Mesothelial cell of epicardium (in vitro differentiated cells): Measurements from ENCODE around the gene LUZP2. TPM values are rescaled to one million over a fixed set of nuclear protein-coding genes. Genes with fewer than 3 reads are reported as not detected.
A peak's percentile ranks its signal among the peaks of the same experiment; 100 is the strongest.

Source experiments
- DNase-seq, 2 experiments: peaks; one replicate each; pipeline ENCODE4 v3.0.0; 2021; ENCODE audit warnings: low spot score in 2 of 2; ENCODE audit not compliant: unreplicated experiment in 2 of 2
- H3K27ac Mint-ChIP-seq: 2 replicates; pipeline ENCODE4 v1.8.0; 2021; ENCODE audit warnings: mixed read lengths
- H3K27me3 Mint-ChIP-seq: 2 replicates; pipeline ENCODE4 v1.8.0; 2021; ENCODE audit warnings: low read depth, mixed read lengths
- H3K36me3 Mint-ChIP-seq: 2 replicates; pipeline ENCODE4 v1.8.0; 2021; ENCODE audit warnings: mixed read lengths
- H3K4me1 Mint-ChIP-seq: 2 replicates; pipeline ENCODE4 v1.8.0; 2021; ENCODE audit warnings: mixed read lengths
- H3K4me3 Mint-ChIP-seq: 2 replicates; pipeline ENCODE4 v1.8.0; 2021; ENCODE audit warnings: mild to moderate bottlenecking, moderate library complexity, mixed read lengths
- H3K9me3 Mint-ChIP-seq: 2 replicates; pipeline ENCODE4 v1.8.0; 2021; ENCODE audit warnings: mixed read lengths
- total RNA-seq: library from RNA; stranded (reverse); gene quantifications from 3 replicates; pipeline ENCODE4 v1.2.1, GENCODE V29; 2021
- TF ChIP-seq, protein P1 (sequence below): fragments of 200-600 bp; sonication (generic); IDR thresholded peaks from one replicate; pipeline ENCODE4 v1.5.0; 2021; ENCODE audit warnings: antibody characterized with exemption; ENCODE audit not compliant: unreplicated experiment

The LUZP2 gene
- total RNA-seq, 1 donor from 2014 or later: 4.5 TPM

DNA sequence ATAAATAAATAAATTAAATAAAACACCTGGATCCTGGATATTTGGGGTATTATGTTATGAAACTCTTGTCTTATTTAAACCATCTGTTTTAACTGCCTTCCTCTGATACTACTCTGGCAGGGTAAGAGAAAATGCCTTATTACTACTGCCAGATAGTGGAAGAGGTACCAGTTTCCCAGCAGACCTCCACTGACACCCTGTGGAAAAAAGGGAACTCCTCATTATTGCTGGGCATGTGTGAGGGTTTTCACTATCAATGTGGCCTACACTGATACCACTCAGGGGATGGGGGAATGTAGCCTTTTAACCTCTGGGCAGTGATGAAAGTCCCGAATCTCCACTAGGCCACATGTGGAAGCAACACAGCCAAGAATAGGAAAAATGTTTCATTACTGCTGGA lies 121.0 kb downstream of the LUZP2 start:
- no peak for DNase-seq
- no peaks in the 10 kb centered on the region for H3K9me3 Mint-ChIP-seq
- H3K27ac Mint-ChIP-seq: no peak overlapping the region
- no peaks in the 10 kb centered on the region for H3K36me3 Mint-ChIP-seq
- no peak overlapping the region for H3K4me3 Mint-ChIP-seq
- H3K27me3 Mint-ChIP-seq: no peaks in the 10 kb centered on the region
- peaks cover 8% of the 10 kb centered on the region for H3K4me1 Mint-ChIP-seq
- TF ChIP-seq, protein P1, sequence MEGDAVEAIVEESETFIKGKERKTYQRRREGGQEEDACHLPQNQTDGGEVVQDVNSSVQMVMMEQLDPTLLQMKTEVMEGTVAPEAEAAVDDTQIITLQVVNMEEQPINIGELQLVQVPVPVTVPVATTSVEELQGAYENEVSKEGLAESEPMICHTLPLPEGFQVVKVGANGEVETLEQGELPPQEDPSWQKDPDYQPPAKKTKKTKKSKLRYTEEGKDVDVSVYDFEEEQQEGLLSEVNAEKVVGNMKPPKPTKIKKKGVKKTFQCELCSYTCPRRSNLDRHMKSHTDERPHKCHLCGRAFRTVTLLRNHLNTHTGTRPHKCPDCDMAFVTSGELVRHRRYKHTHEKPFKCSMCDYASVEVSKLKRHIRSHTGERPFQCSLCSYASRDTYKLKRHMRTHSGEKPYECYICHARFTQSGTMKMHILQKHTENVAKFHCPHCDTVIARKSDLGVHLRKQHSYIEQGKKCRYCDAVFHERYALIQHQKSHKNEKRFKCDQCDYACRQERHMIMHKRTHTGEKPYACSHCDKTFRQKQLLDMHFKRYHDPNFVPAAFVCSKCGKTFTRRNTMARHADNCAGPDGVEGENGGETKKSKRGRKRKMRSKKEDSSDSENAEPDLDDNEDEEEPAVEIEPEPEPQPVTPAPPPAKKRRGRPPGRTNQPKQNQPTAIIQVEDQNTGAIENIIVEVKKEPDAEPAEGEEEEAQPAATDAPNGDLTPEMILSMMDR: no peak

DNA sequence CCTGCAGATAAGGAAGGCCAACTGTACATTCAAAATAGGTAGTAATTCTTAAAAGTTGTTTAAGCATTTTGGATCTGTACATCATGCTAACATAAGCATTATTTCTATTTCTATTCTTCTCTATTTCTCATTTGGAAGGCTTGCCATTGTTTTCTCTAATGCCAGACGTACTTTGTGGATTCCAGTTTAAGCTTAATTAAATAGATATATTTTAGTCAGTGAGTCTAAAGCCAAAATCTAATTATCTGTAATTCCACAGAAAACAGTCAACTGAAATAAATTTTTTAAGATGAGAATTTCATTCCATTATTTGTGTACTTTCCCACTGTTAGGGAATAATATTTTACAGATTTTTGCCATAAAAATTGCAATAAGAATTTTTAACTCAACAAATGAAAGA lies 123.0 kb downstream of the LUZP2 start:
- TF ChIP-seq, protein P1: no peak
- H3K4me3 Mint-ChIP-seq: no peak overlapping the region
- H3K36me3 Mint-ChIP-seq: no peaks in the 10 kb centered on the region
- H3K27me3 Mint-ChIP-seq: no peaks in the 10 kb centered on the region
- DNase-seq: no peak
- no peaks in the 10 kb centered on the region for H3K9me3 Mint-ChIP-seq
- peaks cover 10% of the 10 kb centered on the region for H3K4me1 Mint-ChIP-seq
- no peak overlapping the region for H3K27ac Mint-ChIP-seq

DNA sequence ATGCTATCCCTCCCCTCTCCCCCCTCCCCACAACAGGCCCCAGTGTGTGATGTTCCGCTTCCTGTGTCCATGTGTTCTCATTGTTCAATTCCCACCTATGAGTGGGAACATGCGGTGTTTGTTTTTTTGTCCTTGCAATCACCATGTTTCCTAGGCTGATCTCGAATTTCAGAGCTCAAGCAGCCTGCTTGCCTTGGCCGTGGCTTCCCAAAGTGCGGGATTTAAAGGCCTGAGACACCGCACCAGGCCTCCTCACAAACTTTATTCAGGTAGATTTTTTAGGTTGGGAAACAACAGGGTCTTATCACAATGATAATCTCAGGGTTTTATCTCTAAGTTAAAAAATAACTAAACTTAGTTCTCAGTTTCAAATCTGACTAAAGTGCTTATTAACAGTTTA lies 125.4 kb downstream of the LUZP2 start:
- peak overlapping the region; percentile 67 for H3K27ac Mint-ChIP-seq

DNA sequence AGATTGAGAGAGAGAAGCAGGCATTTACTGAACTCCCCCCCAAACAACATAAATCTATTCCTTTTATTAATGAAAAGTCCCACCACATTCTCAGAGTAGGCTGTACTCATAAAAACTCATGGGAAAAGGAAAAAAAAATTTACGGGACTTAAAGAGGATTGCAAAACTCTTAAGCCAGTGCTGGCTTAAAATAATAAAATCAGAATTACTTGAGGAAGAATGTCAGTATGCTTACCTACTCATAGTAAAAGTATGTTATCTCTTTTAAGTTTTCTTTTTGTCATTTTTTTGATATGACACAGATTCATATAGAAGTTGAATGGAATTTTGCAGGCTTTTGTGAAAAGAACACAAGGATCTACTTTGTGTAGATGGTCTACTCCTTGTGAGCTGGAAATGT lies 126.3 kb downstream of the LUZP2 start:
- DNase-seq: no peak
- TF ChIP-seq, protein P1: no peak
- H3K36me3 Mint-ChIP-seq: no peaks in the 10 kb centered on the region
- no peaks in the 10 kb centered on the region for H3K9me3 Mint-ChIP-seq
- peaks cover 14% of the 10 kb centered on the region for H3K4me1 Mint-ChIP-seq
- peak overlapping the region; percentile 34 for H3K27ac Mint-ChIP-seq
- H3K4me3 Mint-ChIP-seq: no peak overlapping the region
- no peaks in the 10 kb centered on the region for H3K27me3 Mint-ChIP-seq

More for the DNA sequence above, 125.4 kb downstream of the LUZP2 start:
- DNase-seq: no peak
- Mint-ChIP-seq H3K27me3 (no peaks in the 10 kb centered on the region), H3K4me1 (peaks cover 10% of the 10 kb centered on the region), H3K4me3 (no peak overlapping the region), H3K9me3 (no peaks in the 10 kb centered on the region), H3K36me3 (no peaks in the 10 kb centered on the region)
- TF ChIP-seq, protein P1: no peak

DNA sequence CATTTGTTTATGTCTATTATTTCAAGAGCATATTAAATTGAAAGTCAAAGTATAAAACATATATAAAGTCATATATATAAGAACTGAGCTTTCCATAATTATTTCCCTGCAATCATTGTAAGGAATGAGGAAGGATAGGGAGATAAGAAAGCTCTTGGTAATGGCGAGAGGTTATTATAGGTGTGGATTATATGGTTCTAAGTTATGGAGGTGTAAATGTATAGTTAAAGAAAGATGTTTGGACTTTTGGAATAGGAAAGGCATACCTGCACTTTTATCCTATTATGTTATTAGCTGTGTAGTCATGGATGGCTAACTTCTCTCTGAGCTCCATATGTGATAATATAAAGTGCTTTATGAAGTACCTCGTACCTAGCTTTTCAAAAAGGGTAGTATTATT lies 127.6 kb downstream of the LUZP2 start:
- peaks cover 20% of the 10 kb centered on the region for H3K4me1 Mint-ChIP-seq
- H3K27ac Mint-ChIP-seq: no peak overlapping the region
- no peak for DNase-seq
- no peaks in the 10 kb centered on the region for H3K9me3 Mint-ChIP-seq
- no peaks in the 10 kb centered on the region for H3K36me3 Mint-ChIP-seq
- H3K4me3 Mint-ChIP-seq: no peak overlapping the region
- H3K27me3 Mint-ChIP-seq: no peaks in the 10 kb centered on the region
- TF ChIP-seq, protein P1: no peak

GRCh38 chr11:24625975-24626374 lies 129.1 kb downstream of the LUZP2 start:
- no peaks in the 10 kb centered on the region for H3K27me3 Mint-ChIP-seq
- H3K4me1 Mint-ChIP-seq: peaks cover 17% of the 10 kb centered on the region
- TF ChIP-seq, protein P1: no peak
- H3K4me3 Mint-ChIP-seq: no peak overlapping the region
- peaks cover 3% of the 10 kb centered on the region for H3K36me3 Mint-ChIP-seq
- peaks cover 5% of the 10 kb centered on the region for H3K9me3 Mint-ChIP-seq
- no peak for DNase-seq
- H3K27ac Mint-ChIP-seq: no peak overlapping the region
